ENCODE data around the gene TBC1D19.

DNA sequence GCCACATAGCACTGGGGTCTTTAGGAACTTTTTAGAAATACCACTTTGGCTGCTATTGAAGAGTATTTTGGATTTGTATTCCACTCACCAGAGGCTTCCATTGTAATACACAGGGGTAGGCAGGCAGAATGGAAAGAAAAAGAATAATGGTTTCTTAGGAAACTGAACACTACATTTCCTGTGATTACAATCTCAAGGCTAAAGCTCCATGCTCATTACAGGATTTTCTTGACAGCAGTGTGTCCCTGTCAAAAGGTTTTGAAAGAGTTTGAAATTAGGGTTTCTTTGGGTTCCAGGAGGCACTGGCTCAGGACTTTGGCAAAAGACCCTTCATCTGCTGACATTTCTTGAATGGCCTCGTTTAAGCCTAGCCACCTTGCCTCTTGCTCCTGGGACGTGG is 201.9 kb downstream of the TBC1D19 start:
- TF ChIP-seq EZH2phosphoT487 (IDR thresholded peaks at IDR 0.05; ENCODE audit: insufficient read depth, low read depth) (no peak), EZH2 (IDR thresholded peaks at IDR 0.05; ENCODE audit: insufficient read depth, poor library complexity, severe bottlenecking) (no peak)
